ENCODE results near the gene SFXN3.

Gene SFXN3

GRCh38 chr10:101042118-101042517 lies 11.1 kb downstream of the SFXN3 start:
- H3K9me3 ChIP-seq (ENCODE audit: control extremely low read depth in 1 of 5, control insufficient read depth in 4 of 5, insufficient read depth in 2 of 5, low read depth in 1 of 5, low read length in 4 of 5): no peaks in the 10 kb centered on the region
- H3K4me3 ChIP-seq (ENCODE audit: control insufficient read depth in 1 of 7, extremely low read depth in 1 of 7, insufficient read depth in 4 of 7, low read depth in 2 of 7, low read length in 6 of 7): peak overlapping the region in 4 of 7 experiments; percentile 75 to 91 (median 80)
- peaks cover 2 to 14% (median 10%) of the 10 kb centered on the region in 5 experiments for H3K27me3 ChIP-seq (replicated peaks in 2 of 5; ENCODE audit: control insufficient read depth in 4 of 5, insufficient read depth in 5 of 5, low read length in 4 of 5)
- no peak for DNase-seq
- peaks cover 4 to 30% (median 10%) of the 10 kb centered on the region in 4 experiments for H3K36me3 ChIP-seq (ENCODE audit: control insufficient read depth in 4 of 4, insufficient read depth in 4 of 4, low read length in 3 of 4)
- CTCF ChIA-PET: interaction anchor here (0.6 to 67.5 kb wide), 6 partner anchors 1 to 99 kb away, joined by 3 to 1574 read pairs (median 46); partner anchors contain the start of genes KAZALD1, PDZD7 and SFXN3
- POLR2A ChIA-PET: interaction anchor here (0.8 to 1.8 kb wide), 3 partner anchors 19 to 44 kb away, joined by 3 to 9 read pairs (median 4); partner anchors contain the start of gene KAZALD1
- peaks cover 0 to 27% (median 18%) of the 10 kb centered on the region in 4 experiments for H3K4me1 ChIP-seq (ENCODE audit: control extremely low read depth in 1 of 4, control insufficient read depth in 4 of 4, insufficient read depth in 4 of 4, low read length in 3 of 4)
- H3K27ac ChIP-seq (ENCODE audit: insufficient read depth in 1 of 2, low read depth in 1 of 2, low read length in 2 of 2, poor library complexity in 1 of 2, severe bottlenecking in 2 of 2): peak overlapping the region in 1 of 2 experiments; percentile 81
- WGBS (ENCODE audit: insufficient coverage): 88% methylated on average over 3 of the region's 4 CpGs

DNA sequence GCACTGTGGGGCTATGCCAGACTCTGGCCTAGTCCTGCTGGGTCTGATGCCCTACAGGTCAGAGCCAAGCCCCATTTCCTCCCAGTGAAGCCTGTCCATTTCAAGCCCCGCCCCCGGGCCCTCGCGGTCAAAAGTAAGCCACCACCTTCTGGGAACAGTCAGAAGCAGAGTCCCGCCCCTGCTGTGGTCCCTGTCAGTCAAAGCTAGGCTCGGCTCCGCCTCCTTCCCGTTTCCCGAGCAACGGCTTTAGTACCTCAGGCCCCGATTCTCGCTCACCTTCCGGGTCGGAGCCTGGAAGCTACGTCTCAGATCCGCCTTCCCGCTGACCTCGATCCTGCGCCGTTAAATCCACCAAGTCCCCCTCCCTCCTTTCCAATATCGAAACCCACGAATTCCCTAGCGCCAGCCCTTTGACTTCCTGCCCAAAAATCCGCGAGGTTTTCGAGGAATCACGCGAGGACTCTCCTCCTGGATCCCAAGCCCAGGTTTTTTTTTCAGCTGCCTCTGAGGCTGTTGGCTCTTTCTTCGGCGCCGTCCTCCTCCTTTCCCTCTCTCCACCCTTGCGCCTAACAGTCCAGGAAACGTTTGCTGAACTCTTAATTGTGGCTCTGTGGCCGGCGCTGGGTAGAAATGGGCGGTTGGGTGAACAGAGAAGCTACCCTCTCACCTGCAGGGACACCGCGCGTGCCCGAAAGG lies 11.8 kb downstream of the SFXN3 start:
- Histone ChIP-seq H3K9me3 (ENCODE audit: control extremely low read depth in 1 of 5, control insufficient read depth in 4 of 5, insufficient read depth in 2 of 5, low read depth in 1 of 5, low read length in 4 of 5) (no peaks in the 10 kb centered on the region), H3K4me3 (ENCODE audit: control insufficient read depth in 1 of 7, extremely low read depth in 1 of 7, insufficient read depth in 4 of 7, low read depth in 2 of 7, low read length in 6 of 7) (peak overlapping the region; percentile 50 to 91 (median 80)), H3K36me3 (ENCODE audit: control insufficient read depth in 4 of 4, insufficient read depth in 4 of 4, low read length in 3 of 4) (peaks cover 3 to 23% (median 4%) of the 10 kb centered on the region in 4 experiments), H3K27ac (ENCODE audit: insufficient read depth in 1 of 2, low read depth in 1 of 2, low read length in 2 of 2, poor library complexity in 1 of 2, severe bottlenecking in 2 of 2) (peak overlapping the region; percentile 51 to 81), H3K27me3 (replicated peaks in 2 of 5; ENCODE audit: control insufficient read depth in 4 of 5, insufficient read depth in 5 of 5, low read length in 4 of 5) (peaks cover 2 to 21% (median 13%) of the 10 kb centered on the region in 5 experiments), H3K4me1 (ENCODE audit: control extremely low read depth in 1 of 4, control insufficient read depth in 4 of 4, insufficient read depth in 4 of 4, low read length in 3 of 4) (peaks cover 0 to 27% (median 19%) of the 10 kb centered on the region in 4 experiments)
- DNase-seq: peak; percentile 87 to 90 (median 89)
- WGBS (ENCODE audit: insufficient coverage): under 1% methylated on average over 28 of the region's 40 CpGs
- ChIA-PET CTCF (interaction anchor here (1.0 to 67.5 kb wide), 7 partner anchors 0 to 98 kb away, joined by 3 to 1574 read pairs (median 21); partner anchors contain the start of genes KAZALD1, PDZD7 and SFXN3), POLR2A (interaction anchor here (0.8 to 1.8 kb wide), 4 partner anchors 11 to 45 kb away, joined by 3 to 9 read pairs (median 6); partner anchors contain the start of genes KAZALD1, PDZD7 and SFXN3)

- no CpG with 5 or more reads among the region's 2 CpGs for WGBS (ENCODE audit: insufficient coverage)
- H3K27me3 ChIP-seq (replicated peaks in 2 of 5; ENCODE audit: control insufficient read depth in 4 of 5, insufficient read depth in 5 of 5, low read length in 4 of 5): peaks cover 2 to 26% (median 16%) of the 10 kb centered on the region in 5 experiments
- peak overlapping the region; percentile 50 to 91 (median 80) for H3K4me3 ChIP-seq (ENCODE audit: control insufficient read depth in 1 of 7, extremely low read depth in 1 of 7, insufficient read depth in 4 of 7, low read depth in 2 of 7, low read length in 6 of 7)
- DNase-seq: no peak
- peaks cover 0 to 18% (median under 1%) of the 10 kb centered on the region in 4 experiments for H3K36me3 ChIP-seq (ENCODE audit: control insufficient read depth in 4 of 4, insufficient read depth in 4 of 4, low read length in 3 of 4)
- peaks cover 0 to 31% (median 22%) of the 10 kb centered on the region in 4 experiments for H3K4me1 ChIP-seq (ENCODE audit: control extremely low read depth in 1 of 4, control insufficient read depth in 4 of 4, insufficient read depth in 4 of 4, low read length in 3 of 4)
- no peaks in the 10 kb centered on the region for H3K9me3 ChIP-seq (ENCODE audit: control extremely low read depth in 1 of 5, control insufficient read depth in 4 of 5, insufficient read depth in 2 of 5, low read depth in 1 of 5, low read length in 4 of 5)
- CTCF ChIA-PET: interaction anchor here (1.0 to 67.5 kb wide), 7 partner anchors 0 to 98 kb away, joined by 3 to 1574 read pairs (median 21); partner anchors contain the start of genes KAZALD1, PDZD7 and SFXN3
- H3K27ac ChIP-seq (ENCODE audit: insufficient read depth in 1 of 2, low read depth in 1 of 2, low read length in 2 of 2, poor library complexity in 1 of 2, severe bottlenecking in 2 of 2): peak overlapping the region; percentile 51 to 81
- POLR2A ChIA-PET: interaction anchor here (1.3 to 1.8 kb wide), 3 partner anchors 11 to 20 kb away, joined by 4 to 9 read pairs (median 7); partner anchors contain the start of genes KAZALD1, PDZD7 and SFXN3
Observed at GRCh38 chr10:101043363-101043707, 12.3 kb downstream of the SFXN3 start.

DNA sequence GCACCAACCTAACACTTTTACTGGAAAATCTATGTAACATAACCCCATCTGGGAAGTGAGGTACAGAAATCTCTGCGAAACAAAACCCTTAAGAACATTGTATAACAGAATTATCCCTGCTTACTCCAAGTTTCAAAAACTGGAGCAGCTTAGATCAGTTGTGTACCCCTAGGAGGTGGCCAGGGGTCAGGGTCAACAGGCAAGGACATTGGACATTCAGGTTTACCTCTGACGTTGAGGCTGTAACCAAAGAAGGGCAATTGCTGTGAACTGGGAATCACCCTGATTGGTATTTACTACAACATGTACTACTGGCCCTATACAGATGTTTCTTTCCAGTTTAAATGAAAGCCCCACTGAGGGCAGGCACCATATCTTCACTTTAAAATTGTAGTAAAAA lies 13.1 kb downstream of the SFXN3 start:
- 100% methylated on average over 1 of the region's 2 CpGs for WGBS (ENCODE audit: insufficient coverage)
- Histone ChIP-seq H3K36me3 (ENCODE audit: control insufficient read depth in 4 of 4, insufficient read depth in 4 of 4, low read length in 3 of 4) (peaks cover 0 to 10% (median 0%) of the 10 kb centered on the region in 4 experiments), H3K4me1 (ENCODE audit: control extremely low read depth in 1 of 4, control insufficient read depth in 4 of 4, insufficient read depth in 4 of 4, low read length in 3 of 4) (peaks cover 0 to 37% (median 25%) of the 10 kb centered on the region in 4 experiments), H3K9me3 (ENCODE audit: control extremely low read depth in 1 of 5, control insufficient read depth in 4 of 5, insufficient read depth in 2 of 5, low read depth in 1 of 5, low read length in 4 of 5) (no peaks in the 10 kb centered on the region), H3K27ac (ENCODE audit: insufficient read depth in 1 of 2, low read depth in 1 of 2, low read length in 2 of 2, poor library complexity in 1 of 2, severe bottlenecking in 2 of 2) (no peak overlapping the region), H3K4me3 (ENCODE audit: control insufficient read depth in 1 of 7, extremely low read depth in 1 of 7, insufficient read depth in 4 of 7, low read depth in 2 of 7, low read length in 6 of 7) (no peak overlapping the region), H3K27me3 (replicated peaks in 2 of 5; ENCODE audit: control insufficient read depth in 4 of 5, insufficient read depth in 5 of 5, low read length in 4 of 5) (peaks cover 6 to 34% (median 23%) of the 10 kb centered on the region in 5 experiments)
- CTCF ChIA-PET: interaction anchor here (1.0 to 67.5 kb wide), 6 partner anchors 1 to 97 kb away, joined by 5 to 1574 read pairs (median 46); partner anchors contain the start of genes KAZALD1, PDZD7 and SFXN3
- DNase-seq: no peak
- POLR2A ChIA-PET: interaction anchor here (1.8 kb wide), 1 partner anchor 17 kb away, joined by 9 read pairs; the partner anchor contains the start of gene KAZALD1

DNA sequence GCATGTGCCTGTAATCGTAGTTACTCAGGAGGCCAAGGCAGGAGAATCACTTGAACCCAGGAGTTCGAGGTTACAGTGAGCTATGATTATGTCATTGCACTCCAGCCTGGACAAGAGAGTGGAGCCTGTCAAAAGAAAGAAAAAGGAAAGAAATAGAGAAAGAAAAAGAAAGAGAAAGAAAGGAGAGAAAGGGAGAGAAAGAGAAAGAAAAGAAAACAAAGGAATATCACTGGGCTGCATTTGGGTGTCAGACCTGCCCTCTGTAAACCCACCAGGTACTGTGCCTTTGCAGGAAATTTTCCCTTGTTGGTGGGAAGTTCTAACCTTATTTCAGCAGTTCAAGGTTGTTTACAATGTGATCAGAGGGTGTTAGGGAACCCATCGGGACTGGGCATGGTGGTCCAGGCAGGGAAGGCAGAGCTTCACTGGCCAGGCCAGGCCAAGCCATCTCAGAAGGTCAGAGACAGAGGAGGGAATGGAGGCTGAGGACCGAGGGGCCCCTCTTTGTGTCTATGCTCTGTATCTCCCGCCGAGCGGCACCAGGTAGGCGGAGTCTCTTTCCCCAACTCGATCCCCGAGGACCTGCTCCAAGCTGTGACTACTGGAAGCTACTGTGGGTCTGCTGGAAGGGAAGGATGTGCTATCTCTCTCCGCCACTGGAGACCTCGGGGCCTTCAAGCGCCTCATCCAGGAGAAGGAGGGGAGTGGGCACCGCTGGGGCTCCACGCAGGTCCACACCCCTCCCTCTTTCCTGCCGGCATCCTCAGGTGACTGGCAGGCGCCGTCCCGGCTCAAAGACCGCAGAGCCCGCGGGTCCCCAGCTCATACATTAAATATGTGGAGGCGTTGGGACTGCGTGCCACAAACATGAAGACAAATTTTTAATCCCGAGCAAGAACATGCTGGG lies 15.6 kb downstream of the SFXN3 start:
- Histone ChIP-seq H3K36me3 (ENCODE audit: control insufficient read depth in 4 of 4, insufficient read depth in 4 of 4, low read length in 3 of 4) (no peaks in the 10 kb centered on the region), H3K4me3 (ENCODE audit: control insufficient read depth in 1 of 7, extremely low read depth in 1 of 7, insufficient read depth in 4 of 7, low read depth in 2 of 7, low read length in 6 of 7) (no peak overlapping the region), H3K27ac (ENCODE audit: insufficient read depth in 1 of 2, low read depth in 1 of 2, low read length in 2 of 2, poor library complexity in 1 of 2, severe bottlenecking in 2 of 2) (no peak overlapping the region), H3K9me3 (ENCODE audit: control extremely low read depth in 1 of 5, control insufficient read depth in 4 of 5, insufficient read depth in 2 of 5, low read depth in 1 of 5, low read length in 4 of 5) (no peaks in the 10 kb centered on the region), H3K4me1 (ENCODE audit: control extremely low read depth in 1 of 4, control insufficient read depth in 4 of 4, insufficient read depth in 4 of 4, low read length in 3 of 4) (peaks cover 0 to 42% (median 34%) of the 10 kb centered on the region in 4 experiments), H3K27me3 (replicated peaks in 2 of 5; ENCODE audit: control insufficient read depth in 4 of 5, insufficient read depth in 5 of 5, low read length in 4 of 5) (peaks cover 10 to 56% (median 27%) of the 10 kb centered on the region in 5 experiments)
- WGBS (ENCODE audit: insufficient coverage): 76% methylated on average over 18 of the region's 25 CpGs
- CTCF ChIA-PET: interaction anchor here (1.3 to 67.5 kb wide), 5 partner anchors 3 to 32 kb away, joined by 4 to 1574 read pairs (median 7); partner anchors contain the start of genes KAZALD1, PDZD7 and SFXN3
- POLR2A ChIA-PET: no interaction called here
- DNase-seq: no peak

DNA sequence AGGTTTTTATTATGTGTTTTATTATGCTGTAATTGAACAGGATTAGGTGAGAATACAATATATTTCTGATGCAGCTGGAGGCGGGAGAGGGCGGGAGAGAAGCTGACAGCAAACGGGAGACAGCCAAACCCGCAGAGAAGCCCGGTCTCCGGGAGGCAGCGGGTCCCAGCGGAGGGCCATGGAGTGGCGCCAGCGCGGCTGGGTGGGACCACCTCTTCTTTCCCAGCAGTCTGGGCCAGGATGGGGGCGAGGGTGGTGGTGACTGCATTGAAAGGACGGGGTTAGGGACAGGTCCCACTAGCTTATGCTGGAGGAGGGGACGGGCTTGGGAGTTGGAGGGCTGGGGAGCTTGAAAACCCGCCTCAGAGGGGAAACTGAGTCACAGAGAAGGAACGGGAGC lies 16.2 kb downstream of the SFXN3 start:
- WGBS (ENCODE audit: insufficient coverage): 36% methylated on average over 8 of the region's 16 CpGs
- H3K27me3 ChIP-seq (replicated peaks in 2 of 5; ENCODE audit: control insufficient read depth in 4 of 5, insufficient read depth in 5 of 5, low read length in 4 of 5): peaks cover 10 to 59% (median 27%) of the 10 kb centered on the region in 5 experiments
- H3K36me3 ChIP-seq (ENCODE audit: control insufficient read depth in 4 of 4, insufficient read depth in 4 of 4, low read length in 3 of 4): no peaks in the 10 kb centered on the region
- H3K4me3 ChIP-seq (ENCODE audit: control insufficient read depth in 1 of 7, extremely low read depth in 1 of 7, insufficient read depth in 4 of 7, low read depth in 2 of 7, low read length in 6 of 7): no peak overlapping the region
- POLR2A ChIA-PET: no interaction called here
- peaks cover 0 to 36% (median 31%) of the 10 kb centered on the region in 4 experiments for H3K4me1 ChIP-seq (ENCODE audit: control extremely low read depth in 1 of 4, control insufficient read depth in 4 of 4, insufficient read depth in 4 of 4, low read length in 3 of 4)
- CTCF ChIA-PET: interaction anchor here (1.8 to 67.5 kb wide), 5 partner anchors 4 to 94 kb away, joined by 5 to 1574 read pairs (median 7); partner anchors contain the start of genes KAZALD1, PDZD7 and SFXN3
- DNase-seq: no peak
- no peak overlapping the region for H3K27ac ChIP-seq (ENCODE audit: insufficient read depth in 1 of 2, low read depth in 1 of 2, low read length in 2 of 2, poor library complexity in 1 of 2, severe bottlenecking in 2 of 2)
- H3K9me3 ChIP-seq (ENCODE audit: control extremely low read depth in 1 of 5, control insufficient read depth in 4 of 5, insufficient read depth in 2 of 5, low read depth in 1 of 5, low read length in 4 of 5): no peaks in the 10 kb centered on the region

Measured in common myeloid progenitor, CD34-positive (primary cell).